ENCODE results near the gene QRFPR.
"Not testable (repeated sequence)": the region's sequence is repeated elsewhere in the genome, so short reads cannot be mapped to it uniquely, and the experiment has no call there.

The QRFPR gene

GRCh38 chr4:121339307-121339706 lies 41.5 kb downstream of the QRFPR start:
- no peak for DNase-seq

- DNase-seq = no peak
Measured at GRCh38 chr4:121338518-121338917, 42.3 kb downstream of the QRFPR start.

GRCh38 chr4:121336706-121337105 lies 44.1 kb downstream of the QRFPR start:
- no peak for DNase-seq

- no peak for DNase-seq
Measured at GRCh38 chr4:121330180-121330665, 50.6 kb downstream of the QRFPR start.

GRCh38 chr4:121326597-121326996 lies 54.2 kb downstream of the QRFPR start:
- no peak for DNase-seq

GRCh38 chr4:121324331-121324730 lies 56.5 kb downstream of the QRFPR start:
- no peak for DNase-seq

GRCh38 chr4:121321466-121321865 lies 59.4 kb downstream of the QRFPR start:
- DNase-seq = no peak

GRCh38 chr4:121316091-121316490 lies 64.7 kb downstream of the QRFPR start:
- no peak for DNase-seq

- DNase-seq = not testable (repeated sequence)
Measured at GRCh38 chr4:121313430-121313829, 67.4 kb downstream of the QRFPR start.

- no peak for DNase-seq
Measured at GRCh38 chr4:121308828-121309227, 72.0 kb downstream of the QRFPR start.

- DNase-seq = no peak
Measured at GRCh38 chr4:121308328-121308663, 72.5 kb downstream of the QRFPR start.

GRCh38 chr4:121307445-121308327 lies 73.1 kb downstream of the QRFPR start:
- peak; percentile 3 for DNase-seq

- no peak for DNase-seq
Measured at GRCh38 chr4:121306931-121307330, 73.9 kb downstream of the QRFPR start.

- DNase-seq = no peak
Measured at GRCh38 chr4:121304893-121305292, 75.9 kb downstream of the QRFPR start.

- DNase-seq = no peak
Measured at GRCh38 chr4:121299367-121299766, 81.5 kb downstream of the QRFPR start.

- no peak for DNase-seq
Measured at GRCh38 chr4:121283319-121283718, 97.5 kb downstream of the QRFPR start.

GRCh38 chr4:121280425-121280824 lies 100.4 kb downstream of the QRFPR start:
- DNase-seq = no peak

- no peak for DNase-seq
Measured at GRCh38 chr4:121278811-121279368, 101.9 kb downstream of the QRFPR start.

Measured in activated T-cell treated with anti-CD3 and anti-CD28 coated beads for 4 hours (primary cell).